GM12873 (cell line): ENCODE data around the gene TCFL5.

Experiments used
- CTCF ChIP-seq: IDR thresholded peaks from 2 replicates; pipeline ENCODE4 v1.5.1; 2012; ENCODE audit warnings: low read depth, mild to moderate bottlenecking, moderate library complexity, low read length, control low read depth; ENCODE audit not compliant: insufficient read depth; ENCODE audit errors: missing control alignments

TCFL5 gene

GRCh38 chr20:62795023-62795761 is 66.4 kb downstream of the TCFL5 start:
- TF ChIP-seq CTCF, result no peak

- TF ChIP-seq CTCF, result no peak
These were observed 67.5 kb downstream of the TCFL5 start for GRCh38 chr20:62794007-62794724.

GRCh38 chr20:62793757-62794006 is 67.9 kb downstream of the TCFL5 start:
- TF ChIP-seq CTCF, result no peak

GRCh38 chr20:62792940-62793756 is 68.5 kb downstream of the TCFL5 start:
- TF ChIP-seq CTCF, result no peak

- no peak for TF ChIP-seq CTCF
These were observed 69.3 kb downstream of the TCFL5 start for GRCh38 chr20:62792182-62792939.

- peak; percentile 97 for TF ChIP-seq CTCF
These were observed 70.1 kb downstream of the TCFL5 start for GRCh38 chr20:62791301-62792181.
